GM12891 (cell line): ENCODE results near the gene GNB1L.

Source experiments
- PAX5 ChIP-seq: IDR thresholded peaks from 2 replicates; pipeline ENCODE4 v1.6.1; 2011; ENCODE audit warnings: low read length, moderate library complexity, mild to moderate bottlenecking; ENCODE audit not compliant: insufficient read depth, severe bottlenecking
- POLR2A ChIP-seq: IDR thresholded peaks from 2 replicates; pipeline ENCODE4 v1.6.1; 2011; ENCODE audit warnings: low read depth, low read length, control low read depth
- POLR2AphosphoS5 ChIP-seq: IDR thresholded peaks from 2 replicates; pipeline ENCODE4 v1.6.1; 2011; ENCODE audit warnings: low read depth, low read length, control low read depth
- POU2F2 ChIP-seq: IDR thresholded peaks from 2 replicates; pipeline ENCODE4 v1.6.1; 2011; ENCODE audit warnings: low read depth, mild to moderate bottlenecking, control low read depth, low read length, moderate library complexity
- SPI1 ChIP-seq: IDR thresholded peaks from 2 replicates; pipeline ENCODE4 v1.6.1; 2011; ENCODE audit warnings: low read depth, low read length, control low read depth
- TAF1 ChIP-seq: IDR thresholded peaks from 2 replicates; pipeline ENCODE4 v1.6.1; 2011; ENCODE audit warnings: low read depth, low read length, control low read depth

DNA sequence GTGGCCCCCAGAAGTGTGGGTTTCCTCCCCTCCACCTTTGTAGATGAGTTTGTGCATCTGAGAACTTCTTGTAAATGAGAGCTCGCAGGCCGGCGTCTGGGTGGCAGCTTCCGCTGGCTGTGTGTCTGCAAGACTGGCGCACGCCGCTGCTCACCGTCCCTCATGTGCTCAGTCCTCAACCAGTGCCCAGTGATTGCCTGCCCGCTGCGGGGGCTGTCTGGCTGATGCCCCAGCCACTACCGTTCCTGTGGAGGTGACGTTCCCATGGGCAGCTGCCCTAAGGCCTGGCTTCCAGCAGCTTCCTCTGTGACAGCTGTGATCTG lies 85.3 kb downstream of the GNB1L start:
- TF ChIP-seq POLR2A (no peak), POU2F2 (no peak), TAF1 (no peak), POLR2AphosphoS5 (no peak), PAX5 (no peak), SPI1 (no peak)
